Heart left ventricle (tissue), 16 donors: ENCODE measurements around the gene KMT5B. TPM values are rescaled to one million over a fixed set of nuclear protein-coding genes. Genes with fewer than 3 reads are reported as not detected.
A peak's percentile ranks its signal among the peaks of the same experiment; 100 is the strongest.

Source experiments
- ATAC-seq, 4 donors: fragments of 200-7000 bp; cut with Tn5 transposase; one replicate each; pipeline ENCODE4 v1.9.1; 2020 to 2022; ENCODE audit warnings: moderate library complexity in 4 of 4, mild to moderate bottlenecking in 3 of 4, moderate number of reproducible peaks in 1 of 4
- DNase-seq, 5 donors: peaks; one replicate each; pipeline ENCODE4 v3.0.0-alpha.2; 2020
- H3K27ac ChIP-seq, 12 donors: fragments of 200-600 bp; sonication (generic) in 4 of 12; one replicate each; pipeline versions ENCODE4 v1.5.0 to v1.8.0; 2016 to 2022; ENCODE audit warnings: mild to moderate bottlenecking in 2 of 12
- H3K27me3 ChIP-seq, 9 donors: fragments of 200-600 bp; sonication (generic) in 2 of 9; one replicate each; pipeline versions ENCODE4 v1.5.1 to v1.8.0; 2016 to 2022; ENCODE audit warnings: mild to moderate bottlenecking in 3 of 9
- H3K36me3 ChIP-seq, 9 donors: fragments of 200-600 bp; sonication (generic) in 2 of 9; one replicate each; pipeline versions ENCODE4 v1.5.0 to v1.8.0; 2018 to 2022; ENCODE audit warnings: mild to moderate bottlenecking in 2 of 9
- H3K4me1 ChIP-seq, 12 donors: fragments of 200-600 bp; sonication (generic) in 4 of 12; one replicate each; pipeline versions ENCODE4 v1.5.0 to v1.8.0; 2016 to 2022; ENCODE audit warnings: mild to moderate bottlenecking in 3 of 12
- H3K4me3 ChIP-seq, 12 donors: fragments of 200-600 bp; sonication (generic) in 4 of 12; one replicate each; pipeline versions ENCODE4 v1.5.0 to v1.8.0; 2017 to 2022; ENCODE audit warnings: mild to moderate bottlenecking in 9 of 12, moderate library complexity in 4 of 12
- H3K9me3 ChIP-seq, 12 donors: fragments of 200-600 bp; sonication (generic) in 4 of 12; one replicate each; pipeline versions ENCODE4 v1.5.0 to v1.8.0; 2016 to 2022; ENCODE audit warnings: mild to moderate bottlenecking in 1 of 12
- POLR2A ChIP-seq, 2 donors: fragments of 450-650 bp; IDR thresholded peaks; one replicate each; pipeline ENCODE4 v1.6.1; 2017; ENCODE audit warnings: antibody characterized with exemption in 2 of 2, mild to moderate bottlenecking in 2 of 2, moderate library complexity in 2 of 2
- WGBS, 4 donors: extraction: QIAGEN DNeasy Blood & Tissue Kit in 2 of 4; methylation state at CpG; one replicate each; pipeline versions ENCODE4 v1.1.5 to v1.1.7; 2013 to 2018; 5-methylcytosine and 5-hydroxymethylcytosine counted together
- intact Hi-C, 10 donors: fragments of 100-400 bp; cut with DNase I; formaldehyde crosslinking; loops; one replicate each; pipeline versions ENCODE4 v1.11.1 to v1.14.2; 2022
- polyA plus RNA-seq, 2 donors: library from polyadenylated mRNA; stranded (reverse); fragments of 200-250 nt; gene quantifications; one replicate each; pipeline ENCODE4 v1.2.3, GENCODE V29; 2013
- total RNA-seq, 9 donors: library from RNA; depleted of rRNA in 2 of 9; stranded (reverse); fragments of >200 nt in 2 of 9; fragmentation: NEBNext Ultra II Directional in 3 of 9; extraction: Animal tissue kit (Norgen Biotek cat#: 25700) in 3 of 9; gene quantifications; one replicate each; pipeline versions ENCODE4 v1.1.0 to v1.2.4, GENCODE V29; 2016 to 2023
- TF ChIP-seq, protein P1 (sequence below), 12 donors: fragments of 200-600 bp; sonication (generic) in 4 of 12; IDR thresholded peaks; one replicate each; pipeline versions ENCODE4 v1.5.0 to v1.8.0; 2018 to 2022; ENCODE audit warnings: antibody characterized with exemption in 12 of 12, mild to moderate bottlenecking in 5 of 12
- donor health status: ischemic (EF 13 %, LVEDD 7.1; RV severe dilation, severe dysfunction).
- donor health status: healthy with polysubstance abuse.
- donor health status: DM: no; HTN: yes; CAD: no.
- donor health status: DM: no; HTN: no; CAD: no.
- donor health status: ischemic (EF 25% LVEDD 6.9; RV normal size, moderate dysfunction).
- donor health status: ischemic (EF 25% LVEDD 5.7; RV mildly dilated, moderate dysfunction).
- donor health status: healthy.
- donor health status: DM: yes; HTN: yes; CAD: no.
- donor health status: ischemic (EF 35%, LVEDD 5.7; RV mildly dilated, moderate dysfunction).
- donor health status: nonischemic (EF 11% LVEDD 7.7; RV severe dilation, severe dysfunction).
- donor health status: DM: yes; HTN: yes; CAD: no.
- donor health status: PGD.
- donor health status: ischemic (EF 29% LVEDD 5.4; RV normal size, mild dysfunction).
- donor health status: nonischemic (EF 23%, LVEDD 6.1; RV moderate dilation, normal function).

The KMT5B gene
- total and polyA plus RNA-seq, 11 donors, result 15.5 to 37.0 (median 26.5) TPM

DNA sequence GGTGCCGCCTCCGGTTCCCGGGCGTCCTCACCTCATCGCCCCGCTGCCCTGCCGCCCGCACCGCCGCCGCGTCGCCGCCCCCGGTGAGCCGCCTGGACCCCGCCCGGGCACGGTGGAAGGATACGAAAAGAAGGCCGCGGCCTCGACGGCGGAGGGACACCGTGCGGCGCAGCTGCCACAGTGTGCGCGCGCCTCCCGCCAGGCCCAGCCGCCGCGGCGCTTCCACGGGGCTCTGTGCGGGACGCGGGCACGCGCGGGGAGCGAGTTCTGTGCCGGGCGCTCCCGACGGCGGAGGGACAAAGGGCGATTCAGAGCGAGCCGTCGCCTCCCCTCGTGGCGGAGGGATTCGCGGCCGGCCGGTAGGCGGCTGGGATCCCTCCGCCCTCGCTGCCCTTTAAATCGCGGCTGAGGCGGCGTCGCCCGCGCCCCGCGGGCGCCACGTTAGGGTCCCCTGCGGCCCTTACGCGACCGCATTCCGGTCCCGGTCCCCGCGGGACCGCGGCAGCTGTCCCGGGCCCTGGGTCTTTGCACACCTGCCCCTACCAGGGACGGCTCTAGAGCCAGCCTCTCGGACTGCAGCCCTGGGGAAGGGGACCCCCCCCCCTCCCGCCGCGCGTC, 568 bp upstream of the KMT5B start:
- intact Hi-C loops, result loop anchor here in 4 of 10 donors (5.0 to 10.0 kb wide), 8 partner anchors 59 to 234 kb away; partner anchors contain the start of genes TCIRG1 (in 2 of the 4), C11orf24 (in 1 of the 4), CHKA (in 1 of the 4) and NDUFS8 (in 1 of the 4)
- ATAC-seq, result peak; percentile 18 to 70 (median 63)
- Histone ChIP-seq H3K36me3 (no peaks in the 10 kb centered on the region), H3K4me1 (peaks cover 0 to 57% (median 45%) of the 10 kb centered on the region in 12 donors), H3K4me3 (peak overlapping the region; percentile 71 to 96 (median 84)), H3K27ac (peak overlapping the region; percentile 95 to 100 (median 99)), H3K9me3 (no peaks in the 10 kb centered on the region), H3K27me3 (no peaks in the 10 kb centered on the region)
- TF ChIP-seq, protein P1, sequence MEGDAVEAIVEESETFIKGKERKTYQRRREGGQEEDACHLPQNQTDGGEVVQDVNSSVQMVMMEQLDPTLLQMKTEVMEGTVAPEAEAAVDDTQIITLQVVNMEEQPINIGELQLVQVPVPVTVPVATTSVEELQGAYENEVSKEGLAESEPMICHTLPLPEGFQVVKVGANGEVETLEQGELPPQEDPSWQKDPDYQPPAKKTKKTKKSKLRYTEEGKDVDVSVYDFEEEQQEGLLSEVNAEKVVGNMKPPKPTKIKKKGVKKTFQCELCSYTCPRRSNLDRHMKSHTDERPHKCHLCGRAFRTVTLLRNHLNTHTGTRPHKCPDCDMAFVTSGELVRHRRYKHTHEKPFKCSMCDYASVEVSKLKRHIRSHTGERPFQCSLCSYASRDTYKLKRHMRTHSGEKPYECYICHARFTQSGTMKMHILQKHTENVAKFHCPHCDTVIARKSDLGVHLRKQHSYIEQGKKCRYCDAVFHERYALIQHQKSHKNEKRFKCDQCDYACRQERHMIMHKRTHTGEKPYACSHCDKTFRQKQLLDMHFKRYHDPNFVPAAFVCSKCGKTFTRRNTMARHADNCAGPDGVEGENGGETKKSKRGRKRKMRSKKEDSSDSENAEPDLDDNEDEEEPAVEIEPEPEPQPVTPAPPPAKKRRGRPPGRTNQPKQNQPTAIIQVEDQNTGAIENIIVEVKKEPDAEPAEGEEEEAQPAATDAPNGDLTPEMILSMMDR (IDR thresholded peaks at IDR 0.05), result peak in 2 of 12 donors; percentile 8 to 15
- peak; percentile 88 to 96 for TF ChIP-seq POLR2A (IDR thresholded peaks at IDR 0.05)
- WGBS, 4 donors, result 0 to 1% (median 0%) methylated on average over 8 to 90 of the region's 90 CpGs
- DNase-seq, result peak; percentile 92 to 94 (median 94)

DNA sequence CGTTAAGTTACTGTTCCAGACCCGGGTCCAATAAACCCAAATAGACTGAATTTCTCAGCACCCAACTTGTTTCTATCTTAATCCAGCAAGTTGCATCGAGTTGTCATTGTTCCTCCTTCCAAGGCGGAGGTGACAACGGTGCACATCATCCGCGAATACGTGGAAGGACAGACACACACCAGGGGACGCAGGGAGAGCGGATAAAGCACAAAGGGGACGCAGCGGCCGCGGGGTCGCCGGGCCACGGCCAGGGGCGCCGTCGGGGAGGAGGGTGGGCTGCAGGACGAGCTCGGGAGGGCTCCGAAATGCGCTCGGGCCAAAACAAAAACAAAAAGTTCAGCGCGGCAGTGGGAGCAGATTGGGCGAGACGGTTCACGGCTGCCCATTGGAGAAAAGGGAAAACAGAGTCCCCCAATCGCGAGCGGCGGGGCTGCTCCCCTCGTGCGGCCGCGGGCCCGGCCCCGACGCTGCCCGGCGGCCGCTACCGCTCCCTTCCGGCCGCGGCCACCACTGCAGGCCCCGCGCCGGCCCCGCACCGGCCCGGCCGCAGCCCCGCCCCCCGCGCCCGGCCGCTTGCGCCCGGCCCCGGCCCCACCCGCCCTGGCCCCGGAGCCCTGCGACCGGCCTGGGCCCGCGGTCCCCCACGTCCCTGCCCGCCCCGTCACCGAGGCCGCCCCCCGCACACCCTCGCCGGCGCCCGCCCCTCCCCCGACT, 518 bp downstream of the KMT5B start:
- DNase-seq, result peak; percentile 74 to 83 (median 81)
- H3K27ac ChIP-seq, result peak overlapping the region; percentile 95 to 100 (median 99)
- H3K9me3 ChIP-seq, result no peaks in the 10 kb centered on the region
- peak overlapping the region; percentile 71 to 96 (median 85) for H3K4me3 ChIP-seq
- intact Hi-C loops, result loop anchor here in 4 of 10 donors (5.0 to 10.0 kb wide), 8 partner anchors 60 to 235 kb away; partner anchors contain the start of genes TCIRG1 (in 2 of the 4), C11orf24 (in 1 of the 4), CHKA (in 1 of the 4) and NDUFS8 (in 1 of the 4)
- WGBS, 4 donors, result 0 to 1% (median 0%) methylated on average over 48 to 80 of the region's 80 CpGs
- H3K27me3 ChIP-seq, result no peaks in the 10 kb centered on the region
- peaks cover 0 to 62% (median 47%) of the 10 kb centered on the region in 12 donors for H3K4me1 ChIP-seq
- no peak for TF ChIP-seq POLR2A (IDR thresholded peaks at IDR 0.05)
- TF ChIP-seq, protein P1 (IDR thresholded peaks at IDR 0.05), result peak in 8 of 12 donors; percentile 11 to 45 (median 30)
- no peaks in the 10 kb centered on the region for H3K36me3 ChIP-seq
- ATAC-seq, result peak in 3 of 4 donors; percentile 62 to 65 (median 63)

DNA sequence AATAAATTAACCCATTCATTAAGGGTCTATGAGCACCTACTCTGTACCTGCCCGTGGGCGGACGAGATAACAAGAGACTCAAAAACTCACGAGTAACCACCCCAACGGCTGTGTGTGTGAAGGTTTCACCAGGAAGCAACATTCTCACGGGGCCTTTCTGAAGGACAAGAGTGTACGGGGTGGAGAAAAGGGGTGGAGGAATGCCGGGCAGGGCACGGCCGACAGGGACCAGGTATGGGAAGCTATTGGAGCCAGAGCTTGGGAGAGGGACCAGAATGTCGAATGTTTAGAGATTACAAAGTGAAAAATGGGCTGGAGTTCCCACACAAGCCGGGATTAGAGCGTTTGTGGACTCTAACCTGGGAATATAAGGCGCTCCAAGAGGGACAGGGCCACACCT, 1.6 kb downstream of the KMT5B start:
- DNase-seq (no peak), ATAC-seq (no peak)
- H3K4me1 ChIP-seq, result peaks cover 0 to 71% (median 52%) of the 10 kb centered on the region in 12 donors
- peak overlapping the region in 10 of 12 donors; percentile 71 to 96 (median 84) for H3K4me3 ChIP-seq
- WGBS, 4 donors, result 24 to 31% (median 27%) methylated on average over 14 of the region's 14 CpGs
- TF ChIP-seq, protein P1 (IDR thresholded peaks at IDR 0.05), result no peak
- TF ChIP-seq POLR2A (IDR thresholded peaks at IDR 0.05), result no peak
- no peaks in the 10 kb centered on the region for H3K27me3 ChIP-seq
- H3K36me3 ChIP-seq, result no peaks in the 10 kb centered on the region
- H3K9me3 ChIP-seq, result no peaks in the 10 kb centered on the region
- intact Hi-C loops, result loop anchor here in 4 of 10 donors (5.0 to 10.0 kb wide), 8 partner anchors 61 to 236 kb away; partner anchors contain the start of genes TCIRG1 (in 2 of the 4), C11orf24 (in 1 of the 4), CHKA (in 1 of the 4) and NDUFS8 (in 1 of the 4)
- H3K27ac ChIP-seq, result peak overlapping the region in 4 of 12 donors; percentile 76 to 98 (median 90)
